ENCODE data around the gene SYNJ2.

Gene SYNJ2

GRCh38 chr6:158063736-158064135 lies 82.1 kb downstream of the SYNJ2 start:
- no peak for DNase-seq

- DNase-seq: no peak
These were observed 83.1 kb downstream of the SYNJ2 start for GRCh38 chr6:158064725-158065251.

- DNase-seq: no peak
These were observed 84.6 kb downstream of the SYNJ2 start for GRCh38 chr6:158066136-158066781.

GRCh38 chr6:158067436-158068015 lies 85.9 kb downstream of the SYNJ2 start:
- DNase-seq: no peak

GRCh38 chr6:158068156-158068892 lies 86.7 kb downstream of the SYNJ2 start:
- no peak for DNase-seq

GRCh38 chr6:158068893-158069799 lies 87.5 kb downstream of the SYNJ2 start:
- no peak for DNase-seq

- DNase-seq: no peak
These were observed 88.1 kb downstream of the SYNJ2 start for GRCh38 chr6:158069800-158070195.

- DNase-seq: no peak
These were observed 88.8 kb downstream of the SYNJ2 start for GRCh38 chr6:158070513-158070912.

GRCh38 chr6:158071121-158072082 lies 89.7 kb downstream of the SYNJ2 start:
- no peak for DNase-seq

GRCh38 chr6:158072083-158072721 lies 90.5 kb downstream of the SYNJ2 start:
- peak; percentile 29 for DNase-seq

- DNase-seq: no peak
These were observed 92.1 kb downstream of the SYNJ2 start for GRCh38 chr6:158073776-158074175.

GRCh38 chr6:158076548-158076947 lies 94.9 kb downstream of the SYNJ2 start:
- DNase-seq: no peak

- no peak for DNase-seq
These were observed 96.0 kb downstream of the SYNJ2 start for GRCh38 chr6:158077676-158078075.

- DNase-seq: no peak
These were observed 96.7 kb downstream of the SYNJ2 start for GRCh38 chr6:158078320-158078719.

GRCh38 chr6:158080849-158081656 lies 99.4 kb downstream of the SYNJ2 start:
- no peak for DNase-seq

- no peak for DNase-seq
These were observed 99.9 kb downstream of the SYNJ2 start for GRCh38 chr6:158081657-158081935.

GRCh38 chr6:158083455-158084325 lies 102.0 kb downstream of the SYNJ2 start:
- DNase-seq: no peak

GRCh38 chr6:158085261-158086053 lies 103.8 kb downstream of the SYNJ2 start:
- no peak for DNase-seq
